GM12872 (cell line): Measurements from ENCODE around the gene MMP13.

Experiments used
- CTCF ChIP-seq: IDR thresholded peaks from 3 replicates; pipeline ENCODE4 v1.5.1; 2011; ENCODE audit warnings: low read depth, mild to moderate bottlenecking, low read length, moderate library complexity; ENCODE audit not compliant: insufficient read depth

Gene MMP13

DNA sequence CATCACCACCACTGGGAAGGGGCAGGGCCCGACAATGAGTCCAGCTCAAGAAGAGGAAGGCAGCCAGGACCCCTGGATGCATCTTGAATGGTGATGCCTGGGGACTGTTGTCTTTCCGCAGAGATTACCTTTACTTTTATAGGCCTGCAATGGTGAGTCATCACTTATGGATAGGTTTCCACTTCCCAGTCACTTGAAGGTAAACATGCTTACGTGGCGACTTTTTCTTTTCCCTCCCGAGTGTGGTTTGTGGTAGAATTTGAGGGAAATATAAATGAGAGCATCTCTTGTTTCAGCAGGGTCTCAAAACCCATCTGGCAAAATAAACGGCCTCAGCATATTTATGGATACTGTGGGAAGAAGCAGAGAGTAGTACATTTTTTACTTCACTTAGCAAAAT, at the start of gene MMP13:
TSS of gene MMP13 (minus strand) at position 109 of the 400 bp plus-strand sequence. CDS start at position 82, 27 bp downstream.
- no peak for TF ChIP-seq CTCF

GRCh38 chr11:102994105-102994504, 38.6 kb upstream of the MMP13 start:
- TF ChIP-seq CTCF = no peak

DNA sequence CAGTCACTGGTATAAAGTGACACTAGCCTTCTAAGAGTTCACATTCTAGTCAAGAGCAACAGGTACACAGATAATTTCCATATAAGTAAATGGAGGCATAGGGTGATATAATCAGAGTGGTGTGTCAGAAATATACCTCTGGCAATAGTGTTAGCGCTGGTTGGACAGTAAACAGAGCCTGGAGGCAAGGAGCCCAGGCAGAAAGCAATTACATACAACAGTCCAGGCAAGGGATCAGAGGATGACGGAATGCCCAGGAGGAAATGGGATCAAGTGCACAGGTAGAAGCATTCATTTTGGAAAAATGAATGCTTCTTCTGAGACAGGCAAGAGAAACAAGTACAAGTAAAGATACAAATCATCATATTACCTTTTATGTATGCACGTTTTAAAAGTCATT, 36.2 kb upstream of the MMP13 start:
- TF ChIP-seq CTCF = no peak

DNA sequence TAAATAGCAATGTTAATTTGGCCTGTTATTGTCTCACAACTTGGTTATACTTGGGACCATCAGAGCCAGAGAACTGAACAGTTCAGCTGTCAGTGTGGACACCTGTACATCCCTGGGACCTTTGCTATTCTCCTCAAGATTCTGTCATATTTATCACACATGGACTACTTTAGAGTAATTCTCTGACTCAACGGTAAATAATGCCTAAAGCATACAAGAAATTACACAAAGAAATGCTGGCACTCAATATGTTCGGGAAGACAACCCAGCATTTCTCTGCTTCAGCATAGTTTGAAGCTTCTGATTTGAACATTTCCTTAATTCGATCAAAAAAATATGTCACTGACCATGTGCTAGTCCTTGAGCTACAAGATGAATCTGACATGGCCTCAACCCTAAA, 34.6 kb upstream of the MMP13 start:
- TF ChIP-seq CTCF = no peak

DNA sequence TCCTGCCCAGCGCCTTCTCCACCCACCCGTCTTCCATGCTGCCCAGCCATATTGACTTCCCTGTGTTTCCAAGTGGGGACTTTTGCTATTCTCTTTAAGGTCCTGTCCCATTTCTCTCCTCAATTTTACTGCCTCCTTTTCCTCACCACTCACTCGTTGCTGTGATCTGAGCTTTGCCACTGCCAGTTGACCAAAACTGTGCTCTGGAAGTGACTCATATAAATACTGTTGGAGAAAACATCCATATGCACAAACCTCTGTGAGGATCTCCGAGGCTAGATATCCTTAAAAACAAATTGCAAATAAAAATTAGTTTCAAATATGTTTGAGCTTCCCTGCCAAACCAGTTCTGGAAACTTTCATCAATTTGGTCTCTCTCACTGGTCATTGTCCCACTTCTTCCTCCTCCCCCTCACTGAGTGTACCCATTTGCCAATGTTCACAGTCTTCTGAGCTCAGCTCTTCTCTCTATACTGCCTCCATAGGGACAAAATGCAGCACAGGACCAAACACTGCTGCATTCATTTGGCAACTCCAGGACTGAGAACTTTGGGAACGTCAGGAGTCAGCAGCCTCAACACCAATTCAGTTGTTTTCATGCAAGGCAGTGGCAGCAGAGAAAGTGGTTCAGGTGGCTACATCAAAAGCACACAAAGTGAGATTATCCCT, 34.0 kb upstream of the MMP13 start:
- no peak for TF ChIP-seq CTCF

DNA sequence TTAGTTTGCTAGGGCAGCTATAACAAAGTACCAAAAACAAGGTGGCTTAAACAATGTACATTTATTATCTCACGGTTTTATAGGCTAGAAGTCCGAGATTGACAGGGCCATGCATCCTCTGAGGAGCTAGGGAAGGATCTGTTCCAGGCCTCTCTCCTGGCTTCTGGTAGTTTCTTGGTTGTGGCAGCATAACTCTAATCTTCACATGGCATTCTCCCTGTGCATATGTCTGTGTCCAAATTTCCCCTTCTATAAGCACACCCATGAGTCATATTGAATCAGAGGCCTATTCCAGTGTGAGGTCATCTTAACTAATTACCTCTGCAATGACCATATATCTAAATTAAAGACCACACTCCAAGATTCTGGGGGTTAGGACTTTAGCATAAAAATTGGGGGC, 31.3 kb upstream of the MMP13 start:
- no peak for TF ChIP-seq CTCF

DNA sequence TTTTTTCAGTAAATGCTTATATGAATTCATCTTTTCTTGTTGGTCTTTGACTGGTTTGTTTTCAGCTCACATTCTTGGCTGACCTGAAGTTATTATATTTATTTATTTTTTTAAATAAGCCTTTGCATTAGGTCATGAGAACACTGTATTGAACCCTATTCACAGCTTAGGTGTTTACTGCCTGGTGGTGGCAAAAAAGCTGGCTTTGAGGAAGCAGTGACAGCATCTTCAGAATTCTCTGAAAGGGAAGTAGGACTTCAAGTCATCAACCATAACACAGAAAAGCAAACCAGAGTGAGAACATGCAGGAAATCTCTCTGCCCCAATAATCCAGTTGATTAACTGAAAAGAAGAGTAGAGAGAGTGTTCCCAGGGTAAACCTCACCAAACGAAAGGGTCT, 30.3 kb upstream of the MMP13 start:
- no peak for TF ChIP-seq CTCF
